Astrocyte (in vitro differentiated cells and primary cell): ENCODE results near the gene CYP8B1. TPM values are rescaled to one million over a fixed set of nuclear protein-coding genes. Genes with fewer than 3 reads are reported as not detected.

Experiments used
- DNase-seq: peaks from one replicate; pipeline ENCODE4 v3.0.0-alpha.2; 2010; ENCODE audit warnings: low read depth
- FAIRE-seq: peaks from 2 replicates; lab custom pipeline; 2011; peaks lifted over from hg19 to GRCh38; lab: Jason Lieb, UNC
- H2AFZ ChIP-seq: 2 replicates; pipeline ENCODE4 v1.6.0; 2012; ENCODE audit warnings: low read depth, low read length, inconsistent platforms
- H3K27ac ChIP-seq: 2 replicates; pipeline ENCODE4 v1.5.1; 2011; ENCODE audit warnings: low read depth, low read length, inconsistent platforms
- H3K27me3 ChIP-seq: 2 replicates; pipeline ENCODE4 v1.6.0; 2011; ENCODE audit warnings: low read length, inconsistent platforms; ENCODE audit not compliant: insufficient read depth
- H3K36me3 ChIP-seq: 2 replicates; pipeline ENCODE4 v1.5.1; 2011; ENCODE audit warnings: low read length, inconsistent platforms; ENCODE audit not compliant: insufficient read depth
- H3K4me1 ChIP-seq: 2 replicates; pipeline ENCODE4 v1.5.1; 2011; ENCODE audit warnings: low read length, inconsistent platforms; ENCODE audit not compliant: insufficient read depth
- H3K4me2 ChIP-seq: 2 replicates; pipeline ENCODE4 v1.6.0; 2012; ENCODE audit warnings: low read length, inconsistent platforms
- H3K4me3 ChIP-seq: 2 replicates; pipeline ENCODE4 v1.5.1; 2011; ENCODE audit warnings: low read depth, mild to moderate bottlenecking, low read length, inconsistent platforms; ENCODE audit not compliant: insufficient read depth
- H3K79me2 ChIP-seq: 2 replicates; pipeline ENCODE4 v1.6.0; 2012; ENCODE audit warnings: mild to moderate bottlenecking, low read length, inconsistent platforms; ENCODE audit not compliant: insufficient read depth
- H3K9ac ChIP-seq: 2 replicates; pipeline ENCODE4 v1.6.0; 2012; ENCODE audit warnings: mild to moderate bottlenecking, low read length, inconsistent platforms
- H3K9me3 ChIP-seq: 2 replicates; pipeline ENCODE4 v1.5.1; 2012; ENCODE audit warnings: low read depth, mild to moderate bottlenecking, low read length, inconsistent platforms; ENCODE audit not compliant: insufficient read depth
- H4K20me1 ChIP-seq: 2 replicates; pipeline ENCODE4 v1.6.0; 2012; ENCODE audit warnings: low read length, inconsistent platforms; ENCODE audit not compliant: insufficient read depth
- H3K27ac Mint-ChIP-seq: one replicate; pipeline ENCODE4 v1.8.0; 2021; ENCODE audit warnings: mild to moderate bottlenecking, mixed read lengths; ENCODE audit not compliant: unreplicated experiment
- H3K27me3 Mint-ChIP-seq: one replicate; pipeline ENCODE4 v1.8.0; 2021; ENCODE audit warnings: low read depth, mixed read lengths; ENCODE audit not compliant: unreplicated experiment
- H3K36me3 Mint-ChIP-seq: one replicate; pipeline ENCODE4 v1.8.0; 2021; ENCODE audit warnings: low read depth, mixed read lengths; ENCODE audit not compliant: unreplicated experiment
- H3K4me1 Mint-ChIP-seq: one replicate; pipeline ENCODE4 v1.8.0; 2021; ENCODE audit warnings: low read depth, mixed read lengths; ENCODE audit not compliant: unreplicated experiment
- H3K4me3 Mint-ChIP-seq: one replicate; pipeline ENCODE4 v1.8.0; 2021; ENCODE audit warnings: mild to moderate bottlenecking, moderate library complexity, mixed read lengths; ENCODE audit not compliant: unreplicated experiment
- H3K9me3 Mint-ChIP-seq: one replicate; pipeline ENCODE4 v1.8.0; 2021; ENCODE audit warnings: mild to moderate bottlenecking, mixed read lengths; ENCODE audit not compliant: unreplicated experiment
- CTCF ChIP-seq: IDR thresholded peaks from 2 replicates; pipeline ENCODE4 v1.5.1; 2011; ENCODE audit warnings: low read depth, mild to moderate bottlenecking, inconsistent platforms, low read length, moderate library complexity; ENCODE audit not compliant: insufficient read depth
- EZH2 ChIP-seq: IDR thresholded peaks from 2 replicates; pipeline ENCODE4 v1.6.1; 2012; ENCODE audit warnings: mild to moderate bottlenecking, low read length, inconsistent platforms; ENCODE audit not compliant: insufficient read depth
- total RNA-seq: library from RNA; stranded (reverse); gene quantifications from 2 replicates; pipeline ENCODE4 v1.2.1, GENCODE V29; 2021

The CYP8B1 gene
- total RNA-seq, 1 donor from 2014 or later: not detected

- H3K4me3 ChIP-seq: no peak overlapping the region
- no peaks in the 10 kb centered on the region for H3K36me3 Mint-ChIP-seq
- no peak overlapping the region for H3K4me2 ChIP-seq
- TF ChIP-seq CTCF: no peak
- no peak for TF ChIP-seq EZH2
- peaks cover 3% of the 10 kb centered on the region for H3K27me3 ChIP-seq
- H3K9me3 ChIP-seq: no peaks in the 10 kb centered on the region
- no peaks in the 10 kb centered on the region for H3K79me2 ChIP-seq
- H4K20me1 ChIP-seq: no peaks in the 10 kb centered on the region
- H3K9ac ChIP-seq: no peak overlapping the region
- no peaks in the 10 kb centered on the region for H3K4me1 ChIP-seq
- no peaks in the 10 kb centered on the region for H3K36me3 ChIP-seq
- FAIRE-seq: no peak
- H3K27me3 Mint-ChIP-seq: no peaks in the 10 kb centered on the region
- DNase-seq: no peak
- no peaks in the 10 kb centered on the region for H3K9me3 Mint-ChIP-seq
- H2AFZ ChIP-seq: no peak overlapping the region
- H3K4me1 Mint-ChIP-seq: peaks cover 50% of the 10 kb centered on the region
- no peak overlapping the region for H3K27ac ChIP-seq
- H3K4me3 Mint-ChIP-seq: no peak overlapping the region
- H3K27ac Mint-ChIP-seq: no peak overlapping the region
These were observed 27.9 kb downstream of the CYP8B1 start for GRCh38 chr3:42847731-42848130.

GRCh38 chr3:42846685-42847522 is 28.8 kb downstream of the CYP8B1 start:
- H3K27me3 Mint-ChIP-seq: no peaks in the 10 kb centered on the region
- no peak overlapping the region for H2AFZ ChIP-seq

More at GRCh38 chr3:42846685-42847522, 28.8 kb downstream of the CYP8B1 start:
- no peak overlapping the region for H3K4me3 ChIP-seq
- H3K36me3 ChIP-seq: no peaks in the 10 kb centered on the region
- no peak overlapping the region for H3K4me2 ChIP-seq
- no peak overlapping the region for H3K27ac ChIP-seq
- Mint-ChIP-seq H3K4me3 (no peak overlapping the region), H3K27ac (peak overlapping the region; percentile 21), H3K9me3 (no peaks in the 10 kb centered on the region), H3K36me3 (no peaks in the 10 kb centered on the region), H3K4me1 (peaks cover 42% of the 10 kb centered on the region)
- H3K79me2 ChIP-seq: no peaks in the 10 kb centered on the region
- FAIRE-seq: no peak
- no peak overlapping the region for H3K9ac ChIP-seq
- no peak for DNase-seq
- H4K20me1 ChIP-seq: no peaks in the 10 kb centered on the region
- peaks cover 3% of the 10 kb centered on the region for H3K27me3 ChIP-seq
- TF ChIP-seq CTCF (no peak), EZH2 (no peak)
- H3K4me1 ChIP-seq: no peaks in the 10 kb centered on the region
- no peaks in the 10 kb centered on the region for H3K9me3 ChIP-seq
